ENCODE results near the gene OGFOD2. TPM values are rescaled to one million over a fixed set of nuclear protein-coding genes. Genes with fewer than 3 reads are reported as not detected.

The OGFOD2 gene
- total and polyA plus RNA-seq, 9 of the 15 experiments (the other 6 are each of a cell fraction or from before 2014, with no cell fraction given): 1.4 to 111 (median 18.5) TPM

DNA sequence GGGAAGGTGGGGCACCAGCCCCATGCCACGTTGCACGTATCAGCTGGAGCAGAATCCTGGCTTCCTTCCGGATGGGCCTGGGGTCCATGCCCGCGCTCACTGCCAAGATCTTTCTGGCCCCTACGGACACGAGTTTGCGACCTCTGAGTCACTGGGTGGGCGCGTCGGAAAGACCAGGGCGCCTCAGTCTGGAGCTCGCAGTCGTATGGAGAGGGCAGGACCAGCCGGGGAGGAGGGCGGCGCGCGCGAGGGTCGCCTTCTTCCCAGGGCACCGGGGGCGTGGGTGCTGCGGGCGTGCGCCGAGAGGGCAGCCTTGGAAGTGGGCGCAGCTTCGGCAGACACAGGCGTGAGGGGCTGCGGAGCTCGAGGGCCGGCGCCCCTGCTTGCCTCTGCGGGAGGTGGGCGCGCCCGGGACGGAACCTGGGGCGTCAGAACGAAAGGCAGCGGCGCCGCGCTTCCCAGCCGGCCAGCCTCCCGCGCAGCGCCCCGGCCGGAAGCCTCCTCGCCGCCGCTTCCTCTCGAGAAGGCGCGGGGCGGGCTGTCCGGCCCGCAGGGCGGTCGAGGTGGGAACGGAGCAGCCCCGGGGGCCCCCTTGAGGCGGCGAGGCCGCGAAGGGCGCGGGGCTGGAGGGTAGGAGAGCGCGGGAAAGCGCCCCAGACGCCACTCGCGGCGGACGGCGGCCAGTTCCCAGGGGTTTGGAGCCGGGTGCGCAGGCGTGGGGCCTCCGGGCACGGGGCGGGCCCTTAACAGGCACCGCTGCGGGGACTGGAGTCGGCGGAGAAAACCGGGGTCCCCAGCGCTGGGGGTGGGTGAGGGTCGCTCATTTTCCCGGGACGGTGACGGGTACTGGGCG lies 5.4 kb downstream of the OGFOD2 start, which contains the start of gene ARL6IP4 (continued):
- no peak for TF ChIP-seq NR2F6 (CRISPR knock-in tag; IDR thresholded peaks at IDR 0.05)
- no peak for TF ChIP-seq FOXM1 (IDR thresholded peaks at IDR 0.05; ENCODE audit: low read depth)
- no peak for TF ChIP-seq FOXM1 (CRISPR knock-in tag; IDR thresholded peaks at IDR 0.05; ENCODE audit: low read depth)
- TF ChIP-seq POLR2H (tag; IDR thresholded peaks at IDR 0.05; ENCODE audit: low read depth): peak; percentile 38
- TF ChIP-seq, protein P1, sequence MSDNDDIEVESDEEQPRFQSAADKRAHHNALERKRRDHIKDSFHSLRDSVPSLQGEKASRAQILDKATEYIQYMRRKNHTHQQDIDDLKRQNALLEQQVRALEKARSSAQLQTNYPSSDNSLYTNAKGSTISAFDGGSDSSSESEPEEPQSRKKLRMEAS (CRISPR knock-in tag; IDR thresholded peaks at IDR 0.05): no peak; the same call in 1 of the 2 replicates
- TF ChIP-seq, protein P2, sequence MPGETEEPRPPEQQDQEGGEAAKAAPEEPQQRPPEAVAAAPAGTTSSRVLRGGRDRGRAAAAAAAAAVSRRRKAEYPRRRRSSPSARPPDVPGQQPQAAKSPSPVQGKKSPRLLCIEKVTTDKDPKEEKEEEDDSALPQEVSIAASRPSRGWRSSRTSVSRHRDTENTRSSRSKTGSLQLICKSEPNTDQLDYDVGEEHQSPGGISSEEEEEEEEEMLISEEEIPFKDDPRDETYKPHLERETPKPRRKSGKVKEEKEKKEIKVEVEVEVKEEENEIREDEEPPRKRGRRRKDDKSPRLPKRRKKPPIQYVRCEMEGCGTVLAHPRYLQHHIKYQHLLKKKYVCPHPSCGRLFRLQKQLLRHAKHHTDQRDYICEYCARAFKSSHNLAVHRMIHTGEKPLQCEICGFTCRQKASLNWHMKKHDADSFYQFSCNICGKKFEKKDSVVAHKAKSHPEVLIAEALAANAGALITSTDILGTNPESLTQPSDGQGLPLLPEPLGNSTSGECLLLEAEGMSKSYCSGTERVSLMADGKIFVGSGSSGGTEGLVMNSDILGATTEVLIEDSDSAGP (CRISPR knock-in tag; IDR thresholded peaks at IDR 0.05): no peak
- TF ChIP-seq, protein P3, sequence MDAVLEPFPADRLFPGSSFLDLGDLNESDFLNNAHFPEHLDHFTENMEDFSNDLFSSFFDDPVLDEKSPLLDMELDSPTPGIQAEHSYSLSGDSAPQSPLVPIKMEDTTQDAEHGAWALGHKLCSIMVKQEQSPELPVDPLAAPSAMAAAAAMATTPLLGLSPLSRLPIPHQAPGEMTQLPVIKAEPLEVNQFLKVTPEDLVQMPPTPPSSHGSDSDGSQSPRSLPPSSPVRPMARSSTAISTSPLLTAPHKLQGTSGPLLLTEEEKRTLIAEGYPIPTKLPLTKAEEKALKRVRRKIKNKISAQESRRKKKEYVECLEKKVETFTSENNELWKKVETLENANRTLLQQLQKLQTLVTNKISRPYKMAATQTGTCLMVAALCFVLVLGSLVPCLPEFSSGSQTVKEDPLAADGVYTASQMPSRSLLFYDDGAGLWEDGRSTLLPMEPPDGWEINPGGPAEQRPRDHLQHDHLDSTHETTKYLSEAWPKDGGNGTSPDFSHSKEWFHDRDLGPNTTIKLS (IDR thresholded peaks at IDR 0.05; ENCODE audit: borderline replicate concordance, low read depth): peak; percentile 83; the same call in 1 of the 2 replicates
- TF ChIP-seq ZNF175 (CRISPR knock-in tag; IDR thresholded peaks at IDR 0.05; ENCODE audit: low read depth): 0 out of 2 replicates have a peak, but pooled peaks have one; percentile 41
- TF ChIP-seq LCOR (CRISPR knock-in tag; IDR thresholded peaks at IDR 0.05): peak; percentile 47; the same call in 1 of the 2 replicates
- no peak for TF ChIP-seq SREBF1 (IDR thresholded peaks at IDR 0.05; ENCODE audit: borderline replicate concordance, low read depth, low read length)
- TF ChIP-seq, protein P4, sequence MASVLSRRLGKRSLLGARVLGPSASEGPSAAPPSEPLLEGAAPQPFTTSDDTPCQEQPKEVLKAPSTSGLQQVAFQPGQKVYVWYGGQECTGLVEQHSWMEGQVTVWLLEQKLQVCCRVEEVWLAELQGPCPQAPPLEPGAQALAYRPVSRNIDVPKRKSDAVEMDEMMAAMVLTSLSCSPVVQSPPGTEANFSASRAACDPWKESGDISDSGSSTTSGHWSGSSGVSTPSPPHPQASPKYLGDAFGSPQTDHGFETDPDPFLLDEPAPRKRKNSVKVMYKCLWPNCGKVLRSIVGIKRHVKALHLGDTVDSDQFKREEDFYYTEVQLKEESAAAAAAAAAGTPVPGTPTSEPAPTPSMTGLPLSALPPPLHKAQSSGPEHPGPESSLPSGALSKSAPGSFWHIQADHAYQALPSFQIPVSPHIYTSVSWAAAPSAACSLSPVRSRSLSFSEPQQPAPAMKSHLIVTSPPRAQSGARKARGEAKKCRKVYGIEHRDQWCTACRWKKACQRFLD (CRISPR knock-in tag; IDR thresholded peaks at IDR 0.05): peak; percentile 66
- TF ChIP-seq, protein P5, sequence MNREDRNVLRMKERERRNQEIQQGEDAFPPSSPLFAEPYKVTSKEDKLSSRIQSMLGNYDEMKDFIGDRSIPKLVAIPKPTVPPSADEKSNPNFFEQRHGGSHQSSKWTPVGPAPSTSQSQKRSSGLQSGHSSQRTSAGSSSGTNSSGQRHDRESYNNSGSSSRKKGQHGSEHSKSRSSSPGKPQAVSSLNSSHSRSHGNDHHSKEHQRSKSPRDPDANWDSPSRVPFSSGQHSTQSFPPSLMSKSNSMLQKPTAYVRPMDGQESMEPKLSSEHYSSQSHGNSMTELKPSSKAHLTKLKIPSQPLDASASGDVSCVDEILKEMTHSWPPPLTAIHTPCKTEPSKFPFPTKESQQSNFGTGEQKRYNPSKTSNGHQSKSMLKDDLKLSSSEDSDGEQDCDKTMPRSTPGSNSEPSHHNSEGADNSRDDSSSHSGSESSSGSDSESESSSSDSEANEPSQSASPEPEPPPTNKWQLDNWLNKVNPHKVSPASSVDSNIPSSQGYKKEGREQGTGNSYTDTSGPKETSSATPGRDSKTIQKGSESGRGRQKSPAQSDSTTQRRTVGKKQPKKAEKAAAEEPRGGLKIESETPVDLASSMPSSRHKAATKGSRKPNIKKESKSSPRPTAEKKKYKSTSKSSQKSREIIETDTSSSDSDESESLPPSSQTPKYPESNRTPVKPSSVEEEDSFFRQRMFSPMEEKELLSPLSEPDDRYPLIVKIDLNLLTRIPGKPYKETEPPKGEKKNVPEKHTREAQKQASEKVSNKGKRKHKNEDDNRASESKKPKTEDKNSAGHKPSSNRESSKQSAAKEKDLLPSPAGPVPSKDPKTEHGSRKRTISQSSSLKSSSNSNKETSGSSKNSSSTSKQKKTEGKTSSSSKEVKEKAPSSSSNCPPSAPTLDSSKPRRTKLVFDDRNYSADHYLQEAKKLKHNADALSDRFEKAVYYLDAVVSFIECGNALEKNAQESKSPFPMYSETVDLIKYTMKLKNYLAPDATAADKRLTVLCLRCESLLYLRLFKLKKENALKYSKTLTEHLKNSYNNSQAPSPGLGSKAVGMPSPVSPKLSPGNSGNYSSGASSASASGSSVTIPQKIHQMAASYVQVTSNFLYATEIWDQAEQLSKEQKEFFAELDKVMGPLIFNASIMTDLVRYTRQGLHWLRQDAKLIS (CRISPR knock-in tag; IDR thresholded peaks at IDR 0.05): peak; percentile 52

Measured in K562 (cell line).